Neuronal stem cell (in vitro differentiated cells): Measurements from ENCODE around the gene MYADML2.

Experiments used
- DNase-seq: peaks from one replicate; pipeline ENCODE4 v3.0.0-alpha.2; 2013; ENCODE audit warnings: low spot score
- H2AFZ ChIP-seq: one replicate; pipeline ENCODE4 v1.6.1; 2013; ENCODE audit warnings: mild to moderate bottlenecking, low read length, inconsistent platforms
- H2AK5ac ChIP-seq: 2 replicates; pipeline ENCODE4 v1.6.1; 2013; ENCODE audit warnings: low read depth, mild to moderate bottlenecking, inconsistent platforms, low read length, moderate library complexity, mixed read lengths
- H2BK120ac ChIP-seq: 2 replicates; pipeline ENCODE4 v1.6.1; 2013; ENCODE audit warnings: low read depth, mild to moderate bottlenecking, inconsistent platforms, low read length, moderate library complexity, mixed read lengths
- H2BK12ac ChIP-seq: one replicate; pipeline ENCODE4 v1.6.1; 2013; ENCODE audit warnings: low read length, inconsistent platforms
- H2BK15ac ChIP-seq: 2 replicates; pipeline ENCODE4 v1.6.1; 2013; ENCODE audit warnings: mild to moderate bottlenecking, low read length, inconsistent platforms, mixed read lengths
- H2BK5ac ChIP-seq: one replicate; pipeline ENCODE4 v1.6.1; 2013; ENCODE audit warnings: inconsistent platforms, mild to moderate bottlenecking, low read length, moderate library complexity
- H3K14ac ChIP-seq: one replicate; pipeline ENCODE4 v1.6.1; 2013; ENCODE audit warnings: low read length, inconsistent platforms
- H3K18ac ChIP-seq: 2 replicates; pipeline ENCODE4 v1.6.1; 2013; ENCODE audit warnings: low read length, inconsistent platforms
- H3K23ac ChIP-seq: 2 replicates; pipeline ENCODE4 v1.6.1; 2013; ENCODE audit warnings: low read depth, mild to moderate bottlenecking, mixed read lengths, low read length, inconsistent platforms; ENCODE audit not compliant: poor library complexity
- H3K27ac ChIP-seq: replicated peaks from 3 replicates; pipeline ENCODE4 v1.5.1; 2013; ENCODE audit warnings: low read length, inconsistent platforms
- H3K27me3 ChIP-seq, 3 experiments: 2 replicates each; pipeline ENCODE4 v1.6.1; 2013; ENCODE audit warnings: low read length in 3 of 3, mild to moderate bottlenecking in 2 of 3, inconsistent platforms in 1 of 3, low read depth in 1 of 3, mixed read lengths in 1 of 3, moderate library complexity in 1 of 3; ENCODE audit not compliant: control insufficient read depth in 3 of 3, insufficient read depth in 3 of 3
- H3K36me3 ChIP-seq, 2 donors: replicated peaks in 1 of 2; 2 replicates each; pipeline ENCODE4 v1.6.1; 2013; ENCODE audit warnings: low read length in 2 of 2; ENCODE audit not compliant: control insufficient read depth in 2 of 2, insufficient read depth in 2 of 2
- H3K4ac ChIP-seq: 2 replicates; pipeline ENCODE4 v1.6.1; 2013; ENCODE audit warnings: inconsistent platforms, mild to moderate bottlenecking, low read length, moderate library complexity
- H3K4me1 ChIP-seq, 2 donors: 1 replicate in 1 of 2; 2 replicates in 1 of 2; pipeline ENCODE4 v1.6.1; 2013; ENCODE audit warnings: low read length in 2 of 2, low read depth in 1 of 2; ENCODE audit not compliant: control insufficient read depth in 2 of 2, insufficient read depth in 1 of 2
- H3K4me2 ChIP-seq: one replicate; pipeline ENCODE4 v1.6.1; 2013; ENCODE audit warnings: mild to moderate bottlenecking, low read length, inconsistent platforms; ENCODE audit not compliant: insufficient read depth, poor library complexity, severe bottlenecking
- H3K4me3 ChIP-seq, 2 donors: 2 replicates each; pipeline ENCODE4 v1.5.1; 2013; ENCODE audit warnings: low read length in 2 of 2, mild to moderate bottlenecking in 2 of 2, inconsistent platforms in 1 of 2, moderate library complexity in 1 of 2
- H3K79me1 ChIP-seq: one replicate; pipeline ENCODE4 v1.6.1; 2013; ENCODE audit warnings: low read depth, mild to moderate bottlenecking, inconsistent platforms, low read length, moderate library complexity
- H3K9ac ChIP-seq: one replicate; pipeline ENCODE4 v1.6.1; 2013; ENCODE audit warnings: mild to moderate bottlenecking, low read depth, low read length, inconsistent platforms; ENCODE audit not compliant: poor library complexity
- H3K9me3 ChIP-seq, 2 donors: replicated peaks in 1 of 2; 2 replicates each; pipeline versions ENCODE3 to v1.6.1; 2013; ENCODE audit warnings: low read length in 2 of 2, mild to moderate bottlenecking in 2 of 2, inconsistent platforms in 1 of 2, low read depth in 1 of 2, mixed read lengths in 1 of 2, moderate library complexity in 1 of 2; ENCODE audit not compliant: control insufficient read depth in 2 of 2, insufficient read depth in 1 of 2
- H4K8ac ChIP-seq: one replicate; pipeline ENCODE4 v1.6.1; 2013; ENCODE audit warnings: low read depth, mild to moderate bottlenecking, inconsistent platforms, low read length, moderate library complexity
- H4K91ac ChIP-seq: one replicate; pipeline ENCODE4 v1.6.1; 2013; ENCODE audit warnings: low read length, low read depth, mild to moderate bottlenecking, inconsistent platforms; ENCODE audit not compliant: poor library complexity
- WGBS, 2 donors: extraction: QIAGEN DNeasy Blood & Tissue Kit; methylation state at CpG; one replicate each; pipeline ENCODE4 v1.1.7; 2013; ENCODE audit warnings: missing lambda C conversion rate in 2 of 2, mixed read lengths in 1 of 2; ENCODE audit not compliant: insufficient read length in 2 of 2, insufficient replicate concordance in 1 of 2; ENCODE audit errors: extremely low coverage in 2 of 2; 5-methylcytosine and 5-hydroxymethylcytosine counted together

MYADML2 gene

GRCh38 chr17:81977211-81977808, 30.3 kb upstream of the MYADML2 start, which contains the start of gene ASPSCR1:
ASPSCR1 (plus strand) TSS chr17:81977629; CDS start chr17:81977647, 18 bp downstream.
- peaks cover 4% of the 10 kb centered on the region for H3K79me1 ChIP-seq
- H4K8ac ChIP-seq = peak within 1 kb of the TSS; percentile 96
- H3K4me2 ChIP-seq = peak within 1 kb of the TSS; percentile 93
- peaks cover 2 to 22% of the 10 kb centered on the region in 2 donors for H3K36me3 ChIP-seq
- peaks cover 8% of the 10 kb centered on the region in 2 donors for H3K4me1 ChIP-seq
- H3K9ac ChIP-seq = peak within 1 kb of the TSS; percentile 97
- peak within 1 kb of the TSS; percentile 99 for H3K14ac ChIP-seq
- peak within 1 kb of the TSS; percentile 99 for H3K18ac ChIP-seq
- H3K23ac ChIP-seq = peak within 1 kb of the TSS; percentile 98
- peak within 1 kb of the TSS; percentile 95 for H2BK5ac ChIP-seq
- H2BK12ac ChIP-seq = peak within 1 kb of the TSS; percentile 73
- peak within 1 kb of the TSS; percentile 72 for H2BK120ac ChIP-seq
- peak within 1 kb of the TSS; percentile 93 for H3K4ac ChIP-seq
- peak within 1 kb of the TSS; percentile 88 to 95 for H3K4me3 ChIP-seq
- H3K27ac ChIP-seq = peak within 1 kb of the TSS; percentile 88
- H3K27me3 ChIP-seq = peaks cover 0 to 14% (median 0%) of the 10 kb centered on the region in 3 experiments
- H3K9me3 ChIP-seq = peaks cover 3 to 10% of the 10 kb centered on the region in 2 donors
- WGBS, 2 donors = no CpG with 5 or more reads among the region's 76 CpGs
- peak; percentile 92 for DNase-seq
- H2AFZ ChIP-seq = peak within 1 kb of the TSS; percentile 99
- peak within 1 kb of the TSS; percentile 92 for H2BK15ac ChIP-seq
- peak within 1 kb of the TSS; percentile 99 for H2AK5ac ChIP-seq
- no peak within 1 kb of the TSS for H4K91ac ChIP-seq

DNA sequence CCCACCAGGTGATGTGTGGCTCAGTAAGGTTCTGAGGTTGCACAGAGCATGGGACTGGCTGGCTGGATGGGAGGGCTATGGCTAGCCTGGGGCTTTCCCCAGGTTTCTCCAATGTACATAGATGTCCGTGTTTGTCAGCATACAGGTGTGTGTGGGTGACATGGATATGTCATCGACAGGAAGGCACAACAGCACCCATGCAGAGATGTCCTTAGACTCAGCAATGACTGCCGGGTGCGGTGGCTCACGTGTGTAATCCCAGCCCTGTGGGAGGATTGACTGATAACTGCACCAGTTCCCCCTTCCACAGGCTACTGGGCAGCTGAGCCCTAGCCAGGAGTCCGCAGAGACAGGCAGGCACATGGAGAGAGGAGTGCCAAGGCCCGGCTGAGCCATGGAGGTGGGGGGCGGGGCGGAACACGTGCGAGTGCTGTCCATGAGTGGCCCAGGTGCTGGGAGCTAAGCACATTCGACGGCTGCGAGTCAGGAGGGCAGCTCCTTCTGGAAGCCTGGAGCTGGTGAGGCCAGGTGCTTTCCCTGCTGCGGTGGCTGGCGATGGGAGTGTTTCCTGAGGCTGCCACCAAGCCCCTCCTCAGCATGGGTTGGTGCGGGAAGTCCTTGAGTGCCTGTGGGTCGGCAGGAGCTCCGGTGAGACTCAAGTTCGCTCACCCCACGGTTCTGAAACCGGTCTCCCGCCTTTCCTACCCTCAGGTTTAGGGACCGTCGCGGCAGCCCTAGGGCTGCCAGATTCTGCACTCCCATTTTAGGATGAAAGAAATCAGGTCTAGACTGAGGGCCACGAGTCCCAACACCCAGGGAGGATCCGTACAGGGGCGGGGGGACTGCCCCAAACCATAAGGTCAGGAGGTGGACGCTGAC, 29.5 kb upstream of the MYADML2 start:
- Histone ChIP-seq H3K27ac (no peak overlapping the region), H3K4ac (peak overlapping the region; percentile 93), H3K4me3 (peak overlapping the region; percentile 79 to 88), H3K18ac (peak overlapping the region; percentile 88), H3K23ac (peak overlapping the region; percentile 98), H4K91ac (no peak overlapping the region), H3K36me3 (peaks cover 2 to 22% of the 10 kb centered on the region in 2 donors), H2AK5ac (peak overlapping the region; percentile 99), H2BK5ac (peak overlapping the region; percentile 95), H2BK120ac (peak overlapping the region; percentile 72), H2AFZ (peak overlapping the region; percentile 99), H3K27me3 (peaks cover 0 to 14% (median 0%) of the 10 kb centered on the region in 3 experiments), H3K9ac (peak overlapping the region; percentile 94), H3K79me1 (peaks cover 2% of the 10 kb centered on the region), H3K14ac (peak overlapping the region; percentile 99), H2BK12ac (peak overlapping the region; percentile 73), H4K8ac (peak overlapping the region; percentile 96), H3K9me3 (peaks cover 3 to 10% of the 10 kb centered on the region in 2 donors), H3K4me2 (peak overlapping the region; percentile 93), H2BK15ac (peak overlapping the region; percentile 92), H3K4me1 (peaks cover 8% of the 10 kb centered on the region in 2 donors)
- WGBS, 2 donors = no CpG with 5 or more reads among the region's 30 CpGs
- DNase-seq = no peak

DNA sequence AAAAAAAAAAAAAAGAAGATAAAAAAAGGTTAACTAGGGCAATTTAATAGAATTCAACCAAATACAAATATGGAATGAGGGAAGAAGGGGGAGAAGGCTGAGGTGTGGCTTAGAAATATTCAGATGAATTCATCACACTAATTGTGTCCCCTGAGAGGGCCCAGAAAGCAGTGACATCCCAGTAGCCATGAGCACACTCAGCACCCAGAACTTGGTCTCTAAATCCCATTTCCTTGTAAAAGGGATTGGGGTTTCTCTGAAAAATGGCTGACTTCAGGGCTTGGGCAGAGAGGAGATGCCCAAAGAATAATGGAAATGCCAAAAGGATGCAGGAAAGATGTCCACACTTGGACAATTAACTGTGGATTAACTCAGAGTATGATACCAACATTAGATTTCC, 26.4 kb upstream of the MYADML2 start:
- DNase-seq = no peak
- Histone ChIP-seq H3K36me3 (no peaks in the 10 kb centered on the region), H3K4me2 (no peak overlapping the region), H3K4me3 (no peak overlapping the region), H3K23ac (no peak overlapping the region), H3K79me1 (peaks cover under 1% of the 10 kb centered on the region), H4K8ac (no peak overlapping the region), H2AFZ (no peak overlapping the region), H2AK5ac (no peak overlapping the region), H3K18ac (no peak overlapping the region), H3K9ac (no peak overlapping the region), H2BK15ac (no peak overlapping the region), H2BK5ac (no peak overlapping the region), H3K14ac (no peak overlapping the region), H3K9me3 (peaks cover 3 to 10% of the 10 kb centered on the region in 2 donors), H3K27ac (no peak overlapping the region), H3K27me3 (peaks cover 0 to 14% (median 0%) of the 10 kb centered on the region in 3 experiments), H2BK12ac (no peak overlapping the region), H3K4ac (no peak overlapping the region), H2BK120ac (no peak overlapping the region), H3K4me1 (peaks cover 5 to 8% of the 10 kb centered on the region in 2 donors), H4K91ac (no peak overlapping the region)
